ENCODE results near the gene MRPL22.
"Not testable (repeated sequence)": the region's sequence is repeated elsewhere in the genome, so short reads cannot be mapped to it uniquely, and the experiment has no call there.

MRPL22 gene

GRCh38 chr5:154940772-154941620 is at the start of gene MRPL22:
Gene MRPL22, plus strand, starts transcription at chr5:154941073. Its CDS starts 38 bp downstream, at chr5:154941111.
- Histone ChIP-seq H3K9ac (ENCODE audit: low read length) (peak within 1 kb of the TSS; percentile 99), H3K4me1 (ENCODE audit: control insufficient read depth, insufficient read depth, low read length) (peaks cover 19% of the 10 kb centered on the region), H3K36me3 (ENCODE audit: control insufficient read depth, insufficient read depth, low read length) (no peaks in the 10 kb centered on the region), H3K4me3 (ENCODE audit: low read length) (peak within 1 kb of the TSS; percentile 98), H3K27ac (ENCODE audit: low read depth, low read length) (peak within 1 kb of the TSS; percentile 70), H3K27me3 (ENCODE audit: control insufficient read depth, insufficient read depth, low read length) (no peaks in the 10 kb centered on the region)

DNA sequence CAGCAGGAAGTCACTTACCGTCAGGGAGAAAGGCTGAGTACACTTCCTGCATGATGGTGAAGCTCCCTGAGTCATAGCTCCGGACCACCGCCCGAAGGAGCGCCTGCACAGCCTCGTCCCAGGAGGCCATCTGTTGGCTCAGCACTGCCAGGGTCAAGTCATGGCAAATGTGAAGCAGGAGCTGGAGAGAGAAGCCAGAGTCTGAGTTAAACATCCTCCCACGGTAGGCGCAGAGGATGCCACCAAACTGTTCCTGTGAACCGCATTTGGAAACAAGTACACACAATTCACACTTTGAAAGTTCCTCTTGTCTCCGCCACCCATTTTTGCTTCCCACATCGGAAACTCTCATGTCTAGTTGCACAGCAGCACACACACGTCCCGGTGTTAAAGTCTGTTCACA is 48.5 kb upstream of the MRPL22 start:
- Histone ChIP-seq H3K27me3 (ENCODE audit: control insufficient read depth, insufficient read depth, low read length) (no peaks in the 10 kb centered on the region), H3K4me1 (ENCODE audit: control insufficient read depth, insufficient read depth, low read length) (no peaks in the 10 kb centered on the region), H3K9ac (ENCODE audit: low read length) (no peak overlapping the region), H3K27ac (ENCODE audit: low read depth, low read length) (no peak overlapping the region), H3K36me3 (ENCODE audit: control insufficient read depth, insufficient read depth, low read length) (peaks cover 41% of the 10 kb centered on the region), H3K4me3 (ENCODE audit: low read length) (no peak overlapping the region)

DNA sequence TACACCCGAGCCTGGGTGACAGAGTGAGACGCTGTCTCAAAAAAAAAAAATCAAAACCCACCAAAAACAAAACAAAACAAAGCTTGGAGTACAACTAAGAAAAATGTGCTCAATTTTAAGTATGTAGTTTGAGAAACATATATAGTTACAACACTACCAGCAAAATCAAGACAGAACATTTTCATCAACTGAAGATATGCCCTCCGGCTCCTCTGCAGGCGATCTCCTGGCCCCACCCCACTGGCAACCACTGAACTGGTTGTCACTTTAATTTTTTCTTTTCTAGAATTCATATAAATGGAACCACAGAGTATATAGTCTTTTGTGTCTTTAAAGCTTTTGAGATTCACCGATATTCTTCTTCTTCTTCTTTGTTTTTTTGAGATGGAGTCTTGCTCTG is 47.5 kb upstream of the MRPL22 start:
- Histone ChIP-seq H3K4me1 (ENCODE audit: control insufficient read depth, insufficient read depth, low read length) (no peaks in the 10 kb centered on the region), H3K36me3 (ENCODE audit: control insufficient read depth, insufficient read depth, low read length) (peaks cover 35% of the 10 kb centered on the region), H3K27ac (ENCODE audit: low read depth, low read length) (no peak overlapping the region), H3K9ac (ENCODE audit: low read length) (no peak overlapping the region), H3K4me3 (ENCODE audit: low read length) (no peak overlapping the region), H3K27me3 (ENCODE audit: control insufficient read depth, insufficient read depth, low read length) (no peaks in the 10 kb centered on the region)

DNA sequence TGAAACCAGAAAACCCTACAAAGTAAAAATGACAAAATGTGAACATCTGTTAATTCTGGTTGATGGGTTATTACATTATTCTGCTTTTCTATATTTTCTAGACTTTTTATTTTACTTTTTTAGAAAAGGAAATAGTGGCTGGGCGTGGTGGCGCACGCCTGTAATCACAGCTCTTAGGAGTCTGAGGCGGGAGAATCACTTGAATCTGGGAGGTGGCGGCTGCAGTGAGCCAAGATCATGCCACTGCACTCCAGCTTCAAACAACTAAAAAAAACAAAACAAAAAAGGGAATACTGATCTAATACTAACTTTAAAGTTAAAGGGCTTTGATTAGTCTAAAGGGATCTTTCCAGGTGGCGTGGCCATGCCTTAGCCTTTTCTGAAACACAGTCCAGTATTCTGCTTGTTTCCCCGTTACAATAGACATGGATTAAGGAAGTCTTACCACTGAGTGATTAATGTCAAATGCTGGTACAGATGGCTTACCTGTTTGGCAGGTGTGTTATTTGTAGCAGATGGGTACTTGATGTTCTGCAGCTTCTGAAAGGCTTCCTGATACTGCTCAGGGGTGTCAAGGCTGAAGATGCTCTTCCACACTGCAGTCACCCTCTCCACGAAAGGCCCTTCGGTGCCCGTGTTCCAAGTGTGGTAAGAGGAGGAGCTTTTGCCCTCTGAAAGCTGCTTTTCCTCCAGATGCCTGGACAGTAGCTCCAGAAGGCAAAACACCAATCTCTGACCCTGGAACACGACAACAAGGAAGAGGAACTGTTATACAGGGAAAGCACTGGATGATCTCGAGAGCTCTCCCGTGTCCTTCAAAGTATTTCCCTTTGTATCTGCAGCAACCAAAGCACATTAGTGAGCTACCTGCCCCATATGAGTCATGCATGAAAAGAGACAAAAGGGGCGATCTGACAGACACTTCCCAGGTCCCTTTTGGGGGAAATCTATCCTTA is 45.0 kb upstream of the MRPL22 start:
- H3K36me3 ChIP-seq (ENCODE audit: control insufficient read depth, insufficient read depth, low read length) = peaks cover 36% of the 10 kb centered on the region
- H3K4me3 ChIP-seq (ENCODE audit: low read length) = no peak overlapping the region
- no peaks in the 10 kb centered on the region for H3K4me1 ChIP-seq (ENCODE audit: control insufficient read depth, insufficient read depth, low read length)
- H3K27me3 ChIP-seq (ENCODE audit: control insufficient read depth, insufficient read depth, low read length) = no peaks in the 10 kb centered on the region
- no peak overlapping the region for H3K9ac ChIP-seq (ENCODE audit: low read length)
- H3K27ac ChIP-seq (ENCODE audit: low read depth, low read length) = no peak overlapping the region

DNA sequence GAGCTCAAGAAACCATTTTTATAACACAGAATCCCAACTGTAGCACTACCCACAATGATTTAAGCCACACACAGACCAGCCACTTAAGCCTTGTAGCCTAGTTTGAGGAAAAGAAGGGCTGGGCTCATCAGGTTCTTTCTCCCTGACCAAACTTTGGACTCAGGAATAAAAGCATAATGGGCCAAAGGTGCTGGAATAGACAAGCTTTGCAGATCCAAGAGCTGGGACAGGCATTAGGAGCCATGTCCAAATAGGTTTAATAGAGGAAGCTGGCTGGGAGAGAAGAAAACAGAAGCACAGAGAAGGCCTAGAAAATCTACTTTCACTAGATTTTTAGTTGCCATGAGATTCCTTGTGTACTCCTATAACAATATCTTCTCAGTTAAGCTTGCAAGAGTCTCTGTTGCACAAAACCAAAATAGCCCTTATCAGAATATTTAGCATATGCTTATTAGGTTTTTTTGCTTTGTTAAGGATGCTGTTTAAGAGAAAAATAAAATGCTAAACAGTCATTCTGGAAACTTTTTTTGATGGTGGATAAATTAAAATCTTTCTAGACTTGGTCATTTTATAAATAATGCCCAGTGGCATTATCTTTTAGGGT is 44.2 kb upstream of the MRPL22 start:
- H3K27ac ChIP-seq (ENCODE audit: low read depth, low read length) = no peak overlapping the region
- no peak overlapping the region for H3K9ac ChIP-seq (ENCODE audit: low read length)
- no peaks in the 10 kb centered on the region for H3K4me1 ChIP-seq (ENCODE audit: control insufficient read depth, insufficient read depth, low read length)
- no peak overlapping the region for H3K4me3 ChIP-seq (ENCODE audit: low read length)
- peaks cover 36% of the 10 kb centered on the region for H3K36me3 ChIP-seq (ENCODE audit: control insufficient read depth, insufficient read depth, low read length)
- H3K27me3 ChIP-seq (ENCODE audit: control insufficient read depth, insufficient read depth, low read length) = no peaks in the 10 kb centered on the region

- Histone ChIP-seq H3K27ac (ENCODE audit: low read depth, low read length) (no peak overlapping the region), H3K4me1 (ENCODE audit: control insufficient read depth, insufficient read depth, low read length) (no peaks in the 10 kb centered on the region), H3K9ac (ENCODE audit: low read length) (no peak overlapping the region), H3K36me3 (ENCODE audit: control insufficient read depth, insufficient read depth, low read length) (peaks cover 29% of the 10 kb centered on the region), H3K27me3 (ENCODE audit: control insufficient read depth, insufficient read depth, low read length) (no peaks in the 10 kb centered on the region), H3K4me3 (ENCODE audit: low read length) (no peak overlapping the region)
Measured at GRCh38 chr5:154898210-154898609, 42.7 kb upstream of the MRPL22 start.

- H3K4me3 ChIP-seq (ENCODE audit: low read length) = no peak overlapping the region
- H3K36me3 ChIP-seq (ENCODE audit: control insufficient read depth, insufficient read depth, low read length) = peaks cover 29% of the 10 kb centered on the region
- no peaks in the 10 kb centered on the region for H3K27me3 ChIP-seq (ENCODE audit: control insufficient read depth, insufficient read depth, low read length)
- no peaks in the 10 kb centered on the region for H3K4me1 ChIP-seq (ENCODE audit: control insufficient read depth, insufficient read depth, low read length)
- no peak overlapping the region for H3K27ac ChIP-seq (ENCODE audit: low read depth, low read length)
- H3K9ac ChIP-seq (ENCODE audit: low read length) = no peak overlapping the region
Measured at GRCh38 chr5:154899151-154899816, 41.6 kb upstream of the MRPL22 start.

GRCh38 chr5:154900066-154900465 is 40.8 kb upstream of the MRPL22 start:
- no peaks in the 10 kb centered on the region for H3K27me3 ChIP-seq (ENCODE audit: control insufficient read depth, insufficient read depth, low read length)
- no peak overlapping the region for H3K9ac ChIP-seq (ENCODE audit: low read length)
- no peak overlapping the region for H3K4me3 ChIP-seq (ENCODE audit: low read length)
- no peak overlapping the region for H3K27ac ChIP-seq (ENCODE audit: low read depth, low read length)
- H3K36me3 ChIP-seq (ENCODE audit: control insufficient read depth, insufficient read depth, low read length) = peaks cover 29% of the 10 kb centered on the region
- H3K4me1 ChIP-seq (ENCODE audit: control insufficient read depth, insufficient read depth, low read length) = no peaks in the 10 kb centered on the region

GRCh38 chr5:154901276-154901675 is 39.6 kb upstream of the MRPL22 start:
- Histone ChIP-seq H3K4me1 (ENCODE audit: control insufficient read depth, insufficient read depth, low read length) (no peaks in the 10 kb centered on the region), H3K27ac (ENCODE audit: low read depth, low read length) (no peak overlapping the region), H3K36me3 (ENCODE audit: control insufficient read depth, insufficient read depth, low read length) (peaks cover 27% of the 10 kb centered on the region), H3K4me3 (ENCODE audit: low read length) (no peak overlapping the region), H3K27me3 (ENCODE audit: control insufficient read depth, insufficient read depth, low read length) (no peaks in the 10 kb centered on the region), H3K9ac (ENCODE audit: low read length) (no peak overlapping the region)

DNA sequence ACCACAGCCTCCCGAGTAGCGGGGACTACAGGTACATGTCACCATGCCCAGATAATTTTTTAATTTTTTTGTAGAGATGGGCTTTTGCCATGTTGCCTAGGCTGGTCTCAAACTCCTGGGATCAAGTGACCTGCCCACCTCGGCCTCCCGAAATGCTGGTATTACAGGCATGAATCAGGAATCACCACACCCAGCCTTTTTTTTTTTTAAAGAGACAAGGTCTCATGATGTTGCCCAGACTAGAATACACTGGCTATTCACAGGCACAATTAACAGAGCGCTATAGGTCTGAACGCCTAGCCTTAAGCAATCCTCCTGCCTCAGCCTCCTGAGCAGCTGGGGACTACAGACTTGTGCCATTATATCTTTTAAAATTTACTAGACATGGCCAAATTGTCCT is 39.0 kb upstream of the MRPL22 start:
- H3K27ac ChIP-seq (ENCODE audit: low read depth, low read length) = no peak overlapping the region
- H3K4me1 ChIP-seq (ENCODE audit: control insufficient read depth, insufficient read depth, low read length) = no peaks in the 10 kb centered on the region
- no peaks in the 10 kb centered on the region for H3K27me3 ChIP-seq (ENCODE audit: control insufficient read depth, insufficient read depth, low read length)
- no peak overlapping the region for H3K4me3 ChIP-seq (ENCODE audit: low read length)
- H3K36me3 ChIP-seq (ENCODE audit: control insufficient read depth, insufficient read depth, low read length) = peaks cover 23% of the 10 kb centered on the region
- H3K9ac ChIP-seq (ENCODE audit: low read length) = no peak overlapping the region

GRCh38 chr5:154905601-154906000 is 35.3 kb upstream of the MRPL22 start:
- H3K9ac ChIP-seq (ENCODE audit: low read length); H3K27ac ChIP-seq (ENCODE audit: low read depth, low read length); H3K4me1 ChIP-seq (ENCODE audit: control insufficient read depth, insufficient read depth, low read length); H3K4me3 ChIP-seq (ENCODE audit: low read length); H3K27me3 ChIP-seq (ENCODE audit: control insufficient read depth, insufficient read depth, low read length): not testable (repeated sequence)
- H3K36me3 ChIP-seq (ENCODE audit: control insufficient read depth, insufficient read depth, low read length) = peaks cover 18% of the 10 kb centered on the region

DNA sequence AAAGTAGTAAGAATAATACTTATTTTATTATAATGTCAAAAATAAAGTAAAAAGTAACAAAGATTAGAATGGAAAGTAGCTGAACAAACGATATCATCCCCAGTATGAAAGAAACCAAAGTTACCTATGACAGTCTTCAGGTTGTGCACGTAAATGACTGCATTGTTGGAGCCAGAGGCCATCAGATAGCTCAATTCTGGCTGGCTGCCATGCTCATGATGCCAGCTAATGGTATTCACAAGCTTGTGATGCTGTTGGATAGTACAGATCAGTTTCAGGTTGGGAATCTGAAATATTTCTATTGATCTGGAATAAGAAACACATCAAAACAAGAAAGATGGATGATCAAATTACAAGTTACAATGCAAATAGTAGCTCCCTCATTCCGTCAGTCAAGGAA is 24.0 kb upstream of the MRPL22 start:
- Histone ChIP-seq H3K27me3 (ENCODE audit: control insufficient read depth, insufficient read depth, low read length) (no peaks in the 10 kb centered on the region), H3K27ac (ENCODE audit: low read depth, low read length) (no peak overlapping the region), H3K4me3 (ENCODE audit: low read length) (no peak overlapping the region), H3K9ac (ENCODE audit: low read length) (no peak overlapping the region), H3K36me3 (ENCODE audit: control insufficient read depth, insufficient read depth, low read length) (peaks cover 11% of the 10 kb centered on the region), H3K4me1 (ENCODE audit: control insufficient read depth, insufficient read depth, low read length) (no peaks in the 10 kb centered on the region)

All from rectal smooth muscle tissue (tissue), 1 donor.